NOMO-1 treated with DMSO at 0.1 percent for 48 hours (cell line): ENCODE data around the gene PIN4.
A peak's percentile ranks its signal among the peaks of the same experiment; 100 is the strongest.
"Not testable (repeated sequence)": the region's sequence is repeated elsewhere in the genome, so short reads cannot be mapped to it uniquely, and the experiment has no call there.

Source experiments
- DNase-seq: peaks from one replicate; lab custom pipeline; 2025; ENCODE audit not compliant: unreplicated experiment; lab: John Stamatoyannopoulos, UW

Gene PIN4

DNA sequence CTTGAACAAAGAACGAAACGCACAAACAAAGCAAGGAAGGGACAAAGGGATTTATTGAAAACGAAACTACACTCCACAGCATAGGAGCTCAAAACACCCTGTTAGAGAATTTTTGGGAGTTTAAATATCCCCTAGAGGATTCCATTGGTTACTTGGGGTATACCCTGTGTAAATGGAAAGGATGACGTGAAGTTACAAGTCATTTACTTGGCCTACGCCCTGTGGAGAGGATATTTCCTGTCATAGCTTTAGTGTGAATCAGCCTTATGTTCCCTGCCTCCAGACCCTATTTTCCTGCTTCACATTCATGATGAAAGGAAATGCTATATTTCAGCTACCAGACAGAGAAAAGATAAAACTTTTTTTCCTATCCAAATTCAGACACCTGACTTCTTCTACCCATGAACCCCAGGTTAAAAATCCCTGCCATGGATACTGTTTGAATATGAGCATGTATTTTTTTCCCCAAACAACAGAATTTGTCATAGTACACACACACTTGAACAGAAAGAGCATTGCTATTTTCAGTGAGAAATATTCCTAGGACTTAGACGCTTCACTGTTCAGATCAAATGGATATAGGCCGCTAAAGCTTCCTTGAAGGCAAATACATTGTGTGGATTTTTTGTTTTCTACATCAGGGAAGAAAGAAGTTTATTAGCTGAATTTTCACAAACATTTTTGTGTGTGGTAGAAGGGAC, 20.4 kb downstream of the PIN4 start:
- no peak for DNase-seq

GRCh38 chrX:72202792-72203401, 21.3 kb downstream of the PIN4 start:
- no peak for DNase-seq

DNA sequence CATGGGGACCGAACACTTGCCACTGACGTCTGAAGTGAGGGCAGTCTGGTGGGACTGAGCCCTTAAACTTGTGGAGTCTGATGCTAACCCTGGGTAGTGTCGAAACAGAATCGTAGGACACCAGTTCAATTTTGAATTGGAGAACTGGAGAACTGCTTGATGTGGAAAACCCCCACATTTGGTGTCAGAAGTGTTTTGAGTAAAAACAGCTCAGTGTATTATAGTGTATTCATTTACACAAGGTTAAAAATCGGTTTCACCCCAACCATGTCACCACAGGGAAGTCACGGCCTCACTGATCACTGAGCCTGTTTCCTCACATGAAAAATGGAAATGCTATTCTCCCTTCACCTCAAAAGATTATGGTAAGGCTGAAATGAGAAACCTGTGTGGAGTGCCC, 21.9 kb downstream of the PIN4 start:
- DNase-seq, result no peak

DNA sequence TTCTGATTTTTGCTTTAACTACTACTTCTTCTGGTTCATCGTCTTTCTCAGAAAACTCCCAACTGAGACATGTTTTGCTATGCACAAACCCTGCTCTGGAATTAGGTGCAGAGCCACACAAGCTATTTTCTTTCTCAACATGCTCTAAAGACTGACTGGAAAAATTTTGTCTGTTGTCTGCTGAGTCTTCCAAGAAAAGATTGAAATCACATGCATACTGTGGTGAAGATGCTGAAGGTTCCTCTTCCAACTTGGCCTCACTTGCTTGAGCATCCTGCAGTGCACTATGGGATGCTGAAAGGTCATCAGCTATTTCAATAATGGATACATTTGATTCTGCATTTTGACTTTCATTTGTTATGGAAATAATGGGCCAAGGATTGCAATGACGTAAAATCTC, 24.1 kb downstream of the PIN4 start:
- no peak for DNase-seq

GRCh38 chrX:72207366-72207765, 25.8 kb downstream of the PIN4 start:
- DNase-seq, result no peak

- DNase-seq, result no peak
These were observed 26.7 kb downstream of the PIN4 start for GRCh38 chrX:72208126-72208800.

GRCh38 chrX:72216973-72217372, 35.4 kb downstream of the PIN4 start:
- no peak for DNase-seq

DNA sequence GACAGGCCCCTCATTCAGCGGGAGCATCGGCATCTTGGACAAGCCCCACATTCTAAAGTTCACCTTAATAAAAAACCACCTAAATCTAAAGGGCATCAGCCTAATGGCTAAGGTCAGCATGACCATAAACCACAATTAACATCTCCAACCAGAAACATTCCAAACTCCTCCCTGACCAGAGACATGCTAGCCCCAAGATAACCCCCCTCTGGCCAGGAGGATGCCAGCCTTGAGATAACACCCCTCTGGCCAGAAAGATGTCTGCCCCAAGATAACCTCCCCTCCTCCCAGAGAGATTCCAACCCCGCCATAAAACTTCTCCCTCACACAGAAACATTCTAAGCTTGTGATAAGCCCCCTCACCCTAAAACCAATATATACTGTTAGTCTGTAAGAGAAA, 38.8 kb downstream of the PIN4 start:
- DNase-seq, result not testable (repeated sequence)

GRCh38 chrX:72230290-72230689, 48.7 kb downstream of the PIN4 start:
- no peak for DNase-seq

DNA sequence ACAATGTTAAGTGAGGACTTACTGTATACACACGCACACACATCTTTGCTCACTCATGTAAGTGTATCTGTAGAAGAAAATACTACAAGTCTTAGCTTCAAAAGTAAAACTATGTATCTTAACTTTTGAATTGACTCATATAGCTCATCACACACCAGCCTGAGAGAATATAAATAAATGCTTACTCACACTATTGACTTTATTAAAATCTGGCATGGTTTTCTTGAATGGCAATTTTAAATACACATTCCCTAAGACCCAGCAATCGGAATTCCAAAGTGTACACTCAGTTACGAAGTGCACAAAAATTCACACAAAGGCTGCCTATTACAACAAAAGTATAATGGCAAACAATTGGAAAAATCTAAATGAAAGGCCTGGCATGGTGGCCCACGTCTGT, 55.3 kb downstream of the PIN4 start:
- no peak for DNase-seq

GRCh38 chrX:72238183-72238582, 56.6 kb downstream of the PIN4 start:
- no peak for DNase-seq

- peak; percentile 70 for DNase-seq
These were observed 57.3 kb downstream of the PIN4 start, which contains the start of gene ERCC6L for GRCh38 chrX:72238721-72239475. TSS of gene ERCC6L (minus strand) at chrX:72239027. CDS start at chrX:72238911, 116 bp downstream.

GRCh38 chrX:72240976-72241375, 59.4 kb downstream of the PIN4 start:
- no peak for DNase-seq

DNA sequence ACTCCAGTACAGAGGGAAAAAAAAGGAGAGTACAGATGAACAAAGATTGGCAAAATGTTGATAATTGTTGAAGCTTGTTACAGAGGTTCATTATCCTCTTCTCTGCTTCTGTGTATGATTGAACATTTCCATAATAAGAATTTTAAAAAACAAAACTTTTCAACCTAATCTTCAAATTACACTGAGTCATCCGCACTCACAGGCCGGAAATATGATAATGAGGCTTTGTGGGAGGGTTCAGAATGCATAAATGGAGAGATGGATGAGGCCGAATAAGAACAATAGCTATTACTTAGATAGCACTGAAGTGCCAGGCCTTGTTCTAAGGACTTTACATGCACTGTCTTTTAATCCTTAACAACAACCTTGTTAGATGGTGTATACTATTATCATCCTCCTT, 61.9 kb downstream of the PIN4 start:
- DNase-seq, result no peak

DNA sequence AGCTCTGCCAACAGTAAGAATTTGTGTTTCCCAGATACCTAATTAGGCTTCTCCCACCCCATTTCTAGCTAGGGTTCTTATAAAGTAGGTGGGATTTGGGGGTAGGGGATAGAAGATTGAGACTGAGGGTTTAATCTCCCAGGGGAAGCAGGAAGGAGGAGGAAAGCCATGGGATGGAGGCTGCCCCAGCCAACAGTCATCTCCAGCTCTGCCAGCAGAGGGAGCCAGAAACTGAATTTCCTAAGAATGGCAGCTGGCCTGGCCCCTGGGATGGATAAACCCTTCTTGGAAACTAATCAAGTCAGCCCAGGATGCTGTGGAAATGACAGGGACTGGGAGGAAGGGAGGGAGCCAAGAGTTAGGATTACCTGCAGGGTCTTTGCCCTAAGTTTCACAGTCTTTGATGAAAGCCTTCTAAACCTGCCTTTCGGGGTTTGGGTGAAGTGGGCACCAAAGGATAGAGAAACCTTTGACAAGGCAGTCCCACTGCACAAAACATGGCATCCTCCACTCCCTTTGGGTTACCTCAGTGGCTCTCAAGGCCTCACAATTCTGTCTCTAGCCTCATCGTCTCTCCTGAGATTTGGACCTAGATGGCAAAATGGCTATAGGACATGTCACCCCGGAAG, 64.0 kb downstream of the PIN4 start:
- DNase-seq, result peak; percentile 5

DNA sequence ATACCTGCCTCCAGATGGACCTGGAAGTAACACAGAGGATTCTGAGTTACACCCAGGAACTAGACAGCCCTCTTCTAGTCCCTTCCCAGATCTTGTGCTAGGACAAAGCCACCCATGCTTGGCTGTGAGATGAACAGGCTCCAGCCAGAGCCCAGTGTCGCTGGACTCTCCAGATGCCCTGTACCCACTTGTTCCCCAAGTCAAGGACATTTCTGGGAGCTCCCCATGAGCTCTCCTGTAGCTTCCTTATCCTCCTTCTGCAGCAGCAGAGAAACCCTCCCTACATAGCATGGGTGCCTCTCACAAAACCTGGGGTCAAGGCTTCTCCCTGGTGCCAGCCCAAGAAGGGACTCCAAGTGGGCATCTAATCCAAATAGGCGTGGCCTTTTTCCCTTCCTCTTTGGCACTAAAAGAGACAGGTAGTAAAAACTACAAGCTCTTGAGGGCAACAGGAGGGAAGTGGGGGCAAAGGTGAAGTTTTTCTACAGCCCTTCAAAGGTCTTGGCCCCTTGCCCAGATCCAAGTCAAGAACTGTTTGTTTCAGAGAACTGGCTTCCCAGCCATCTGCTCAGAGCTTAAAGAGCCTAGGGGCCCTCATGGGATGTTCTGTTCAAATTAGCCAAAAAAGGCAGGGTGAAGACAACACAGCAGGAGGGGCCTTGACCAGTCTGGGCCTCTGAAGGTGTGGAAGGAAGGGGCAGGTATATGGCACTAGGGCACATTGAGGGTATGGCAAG, 65.8 kb downstream of the PIN4 start:
- no peak for DNase-seq
